Heart left ventricle (tissue), 13 donors: ENCODE results near the gene EIF4E2.

ENCODE experiments used
- CTCF ChIP-seq, 12 donors: fragments of 200-600 bp; sonication (generic) in 4 of 12; IDR thresholded peaks; one replicate each; pipeline versions ENCODE4 v1.5.0 to v1.8.0; 2018 to 2022; ENCODE audit warnings: antibody characterized with exemption in 12 of 12, mild to moderate bottlenecking in 5 of 12
- POLR2A ChIP-seq, 2 donors: fragments of 450-650 bp; IDR thresholded peaks; one replicate each; pipeline ENCODE4 v1.6.1; 2017; ENCODE audit warnings: antibody characterized with exemption in 2 of 2, mild to moderate bottlenecking in 2 of 2, moderate library complexity in 2 of 2
- donor health status: ischemic (EF 13 %, LVEDD 7.1; RV severe dilation, severe dysfunction).
- donor health status: DM: no; HTN: yes; CAD: no.
- donor health status: DM: no; HTN: no; CAD: no.
- donor health status: ischemic (EF 25% LVEDD 6.9; RV normal size, moderate dysfunction).
- donor health status: ischemic (EF 25% LVEDD 5.7; RV mildly dilated, moderate dysfunction).
- donor health status: ischemic (EF 35%, LVEDD 5.7; RV mildly dilated, moderate dysfunction).
- donor health status: nonischemic (EF 11% LVEDD 7.7; RV severe dilation, severe dysfunction).
- donor health status: DM: yes; HTN: yes; CAD: no.
- donor health status: PGD.
- donor health status: ischemic (EF 29% LVEDD 5.4; RV normal size, mild dysfunction).
- donor health status: nonischemic (EF 23%, LVEDD 6.1; RV moderate dilation, normal function).

- no peak for TF ChIP-seq CTCF (IDR thresholded peaks at IDR 0.05)
- TF ChIP-seq POLR2A (IDR thresholded peaks at IDR 0.05) = no peak
Measured at GRCh38 chr2:232569541-232569940, 19.1 kb downstream of the EIF4E2 start.
